Panc1 (cell line): ENCODE results near the gene UCP1. TPM values are rescaled to one million over a fixed set of nuclear protein-coding genes. Genes with fewer than 3 reads are reported as not detected.

Source experiments
- ATAC-seq: fragments of 200-7000 bp; cut with Tn5 transposase; 2 replicates; pipeline ENCODE4 v1.9.1; 2020; ENCODE audit warnings: mild to moderate bottlenecking, moderate library complexity
- BruUV-seq: library from RNA; stranded (reverse); fragments of 400-500 nt; replicated peaks from 2 replicates; lab custom pipeline; 2021; lab: Mats Ljungman, UMichigan
- CTCF ChIA-PET: fragments of 300-600 bp; sonication (Branson Sonifier 250); formaldehyde crosslinking; loops from one replicate; lab custom pipeline; 2022; ENCODE audit warnings: antibody characterized with exemption; lab: Charles Lee
- POLR2A ChIA-PET: fragments of 300-600 bp; sonication (Branson Sonifier 250); formaldehyde crosslinking; loops from one replicate; lab custom pipeline; 2022; ENCODE audit warnings: antibody characterized with exemption; lab: Charles Lee
- DNase-seq: peaks from one replicate; pipeline ENCODE4 v3.0.0-alpha.2; 2010; ENCODE audit warnings: low read depth, low spot score
- H3K27ac ChIP-seq: 2 replicates; pipeline ENCODE4 v1.5.1; 2011; ENCODE audit warnings: mild to moderate bottlenecking, low read length, inconsistent platforms
- H3K27me3 ChIP-seq: fragments of 200-500 bp; sonication (Bioruptor generic); 2 replicates; pipeline ENCODE4 v1.6.0; 2014; ENCODE audit warnings: low read length, inconsistent platforms; ENCODE audit not compliant: control insufficient read depth, insufficient read depth
- H3K36me3 ChIP-seq: fragments of 200-500 bp; sonication (Bioruptor generic); 2 replicates; pipeline ENCODE4 v1.5.1; 2014; ENCODE audit warnings: inconsistent platforms, mild to moderate bottlenecking, low read length, moderate library complexity; ENCODE audit not compliant: control insufficient read depth, insufficient read depth
- H3K4me1 ChIP-seq: 2 replicates; pipeline ENCODE4 v1.5.1; 2011; ENCODE audit warnings: inconsistent platforms, mild to moderate bottlenecking, low read length, moderate library complexity; ENCODE audit not compliant: control insufficient read depth, insufficient read depth
- H3K4me3 ChIP-seq, 2 experiments: 2 replicates each; pipeline ENCODE4 v1.5.1; 2011 to 2012; ENCODE audit warnings: low read depth in 2 of 2, low read length in 2 of 2, mild to moderate bottlenecking in 2 of 2, inconsistent platforms in 1 of 2, moderate library complexity in 1 of 2
- H3K9me3 ChIP-seq: fragments of 200-500 bp; sonication (Bioruptor generic); 2 replicates; pipeline ENCODE4 v1.5.1; 2014; ENCODE audit warnings: low read depth, mild to moderate bottlenecking, inconsistent platforms, low read length, moderate library complexity; ENCODE audit not compliant: control insufficient read depth, insufficient read depth
- POLR2AphosphoS5 ChIP-seq: IDR thresholded peaks from 2 replicates; pipeline ENCODE4 v1.6.1; 2012; ENCODE audit warnings: mild to moderate bottlenecking, low read depth, low read length, moderate library complexity
- SIN3A ChIP-seq: IDR thresholded peaks from 2 replicates; pipeline ENCODE4 v1.6.1; 2012; ENCODE audit warnings: low read depth, mild to moderate bottlenecking, low read length, moderate library complexity, borderline replicate concordance; ENCODE audit not compliant: insufficient read depth
- TCF7L2 ChIP-seq: IDR thresholded peaks from 2 replicates; pipeline ENCODE4 v1.6.1; 2011; ENCODE audit warnings: mild to moderate bottlenecking, low read depth, low read length, inconsistent platforms
- in situ Hi-C: cut with HindIII; loops from 2 replicates; pipeline ENCODE4 v1.10.0; 2016; ENCODE audit warnings: low sequenced_read_pairs, low pct_unique_long_range_greater_than_20kb
- intact Hi-C: fragments of 100-400 bp; cut with micrococcal nuclease; formaldehyde crosslinking; loops from one replicate; pipeline ENCODE4 v1.10.0; 2022; ENCODE audit not compliant: unreplicated experiment
- total RNA-seq: library from RNA; stranded (reverse); gene quantifications from one replicate; pipeline ENCODE4 v1.2.1, GENCODE V29; 2021; ENCODE audit not compliant: unreplicated experiment
- TF ChIP-seq, protein P1 (sequence below), 2 experiments: IDR thresholded peaks; 2 replicates each; pipeline ENCODE4 v1.6.1; 2011 to 2012; ENCODE audit warnings: low read depth in 2 of 2, control low read depth in 1 of 2, low read length in 1 of 2, mild to moderate bottlenecking in 1 of 2, moderate library complexity in 1 of 2; ENCODE audit not compliant: insufficient read depth in 1 of 2
- TF ChIP-seq, protein P2 (sequence below): fragments of 450-650 bp; IDR thresholded peaks from 2 replicates; pipeline ENCODE4 v1.5.1; 2017; ENCODE audit warnings: mild to moderate bottlenecking

UCP1 gene
- total RNA-seq, 1 experiment from 2014 or later: not detected

DNA sequence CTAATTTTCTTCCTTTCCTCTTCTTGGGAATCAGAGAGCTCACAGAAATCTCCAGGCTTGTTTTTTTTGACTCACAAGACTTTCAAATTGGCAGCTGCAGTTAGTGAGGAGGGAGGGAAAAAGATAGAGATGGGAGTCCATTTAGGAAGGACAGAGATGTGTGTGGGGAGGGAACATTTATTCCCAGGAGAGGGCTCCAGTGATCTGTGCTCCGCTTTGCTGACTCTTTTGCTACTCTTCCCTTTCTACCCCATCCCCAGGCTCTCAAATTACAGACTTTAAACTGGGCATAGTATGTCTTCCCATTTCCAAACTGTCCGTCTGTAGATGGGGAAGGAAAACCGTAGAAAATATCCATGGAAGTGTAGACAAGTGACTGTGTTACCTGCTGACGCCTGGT lies 39.1 kb upstream of the UCP1 start:
- no peak overlapping the region for H3K27ac ChIP-seq
- no peaks in the 10 kb centered on the region for H3K4me1 ChIP-seq
- ChIA-PET POLR2A (no interaction called here), CTCF (no interaction called here)
- no peaks in the 10 kb centered on the region for H3K9me3 ChIP-seq
- no peak overlapping the region for H3K4me3 ChIP-seq
- no TSS peak for BruUV-seq
- in situ Hi-C loops: no loop called here
- ATAC-seq (no peak), DNase-seq (no peak)
- H3K36me3 ChIP-seq: no peaks in the 10 kb centered on the region
- TF ChIP-seq, protein P1, sequence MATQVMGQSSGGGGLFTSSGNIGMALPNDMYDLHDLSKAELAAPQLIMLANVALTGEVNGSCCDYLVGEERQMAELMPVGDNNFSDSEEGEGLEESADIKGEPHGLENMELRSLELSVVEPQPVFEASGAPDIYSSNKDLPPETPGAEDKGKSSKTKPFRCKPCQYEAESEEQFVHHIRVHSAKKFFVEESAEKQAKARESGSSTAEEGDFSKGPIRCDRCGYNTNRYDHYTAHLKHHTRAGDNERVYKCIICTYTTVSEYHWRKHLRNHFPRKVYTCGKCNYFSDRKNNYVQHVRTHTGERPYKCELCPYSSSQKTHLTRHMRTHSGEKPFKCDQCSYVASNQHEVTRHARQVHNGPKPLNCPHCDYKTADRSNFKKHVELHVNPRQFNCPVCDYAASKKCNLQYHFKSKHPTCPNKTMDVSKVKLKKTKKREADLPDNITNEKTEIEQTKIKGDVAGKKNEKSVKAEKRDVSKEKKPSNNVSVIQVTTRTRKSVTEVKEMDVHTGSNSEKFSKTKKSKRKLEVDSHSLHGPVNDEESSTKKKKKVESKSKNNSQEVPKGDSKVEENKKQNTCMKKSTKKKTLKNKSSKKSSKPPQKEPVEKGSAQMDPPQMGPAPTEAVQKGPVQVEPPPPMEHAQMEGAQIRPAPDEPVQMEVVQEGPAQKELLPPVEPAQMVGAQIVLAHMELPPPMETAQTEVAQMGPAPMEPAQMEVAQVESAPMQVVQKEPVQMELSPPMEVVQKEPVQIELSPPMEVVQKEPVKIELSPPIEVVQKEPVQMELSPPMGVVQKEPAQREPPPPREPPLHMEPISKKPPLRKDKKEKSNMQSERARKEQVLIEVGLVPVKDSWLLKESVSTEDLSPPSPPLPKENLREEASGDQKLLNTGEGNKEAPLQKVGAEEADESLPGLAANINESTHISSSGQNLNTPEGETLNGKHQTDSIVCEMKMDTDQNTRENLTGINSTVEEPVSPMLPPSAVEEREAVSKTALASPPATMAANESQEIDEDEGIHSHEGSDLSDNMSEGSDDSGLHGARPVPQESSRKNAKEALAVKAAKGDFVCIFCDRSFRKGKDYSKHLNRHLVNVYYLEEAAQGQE (IDR thresholded peaks at IDR 0.05; ENCODE audit: insufficient read depth in 1 of 2, low read depth in 2 of 2, low read length in 1 of 2): no peak
- TF ChIP-seq, protein P2, sequence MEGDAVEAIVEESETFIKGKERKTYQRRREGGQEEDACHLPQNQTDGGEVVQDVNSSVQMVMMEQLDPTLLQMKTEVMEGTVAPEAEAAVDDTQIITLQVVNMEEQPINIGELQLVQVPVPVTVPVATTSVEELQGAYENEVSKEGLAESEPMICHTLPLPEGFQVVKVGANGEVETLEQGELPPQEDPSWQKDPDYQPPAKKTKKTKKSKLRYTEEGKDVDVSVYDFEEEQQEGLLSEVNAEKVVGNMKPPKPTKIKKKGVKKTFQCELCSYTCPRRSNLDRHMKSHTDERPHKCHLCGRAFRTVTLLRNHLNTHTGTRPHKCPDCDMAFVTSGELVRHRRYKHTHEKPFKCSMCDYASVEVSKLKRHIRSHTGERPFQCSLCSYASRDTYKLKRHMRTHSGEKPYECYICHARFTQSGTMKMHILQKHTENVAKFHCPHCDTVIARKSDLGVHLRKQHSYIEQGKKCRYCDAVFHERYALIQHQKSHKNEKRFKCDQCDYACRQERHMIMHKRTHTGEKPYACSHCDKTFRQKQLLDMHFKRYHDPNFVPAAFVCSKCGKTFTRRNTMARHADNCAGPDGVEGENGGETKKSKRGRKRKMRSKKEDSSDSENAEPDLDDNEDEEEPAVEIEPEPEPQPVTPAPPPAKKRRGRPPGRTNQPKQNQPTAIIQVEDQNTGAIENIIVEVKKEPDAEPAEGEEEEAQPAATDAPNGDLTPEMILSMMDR: no peak
- no peak for TF ChIP-seq SIN3A
- no peak for TF ChIP-seq TCF7L2
- TF ChIP-seq POLR2AphosphoS5: no peak
- no peaks in the 10 kb centered on the region for H3K27me3 ChIP-seq
- intact Hi-C loops: no loop called here

DNA sequence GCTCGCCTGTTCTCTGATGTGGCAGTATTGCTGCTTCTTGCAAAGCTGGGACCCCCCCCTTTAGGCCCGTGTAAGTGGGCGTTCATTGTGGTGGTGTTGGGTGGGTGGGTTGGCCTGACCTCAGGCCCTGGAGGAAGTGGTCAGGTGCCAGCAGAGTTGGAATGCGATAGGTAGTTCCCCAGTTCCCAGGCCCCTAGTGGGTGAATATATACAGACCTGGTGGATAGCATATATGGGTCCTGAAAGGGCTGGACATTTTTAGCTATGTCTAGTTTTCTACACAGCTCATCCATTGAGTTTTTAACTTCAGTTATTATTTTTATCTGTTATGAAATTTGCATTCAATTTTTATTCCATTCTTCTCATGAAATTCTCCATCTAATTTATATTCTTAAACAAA lies 35.8 kb upstream of the UCP1 start:
- intact Hi-C loops: no loop called here
- in situ Hi-C loops: no loop called here

More for the DNA sequence above, 35.8 kb upstream of the UCP1 start:
- no peaks in the 10 kb centered on the region for H3K27me3 ChIP-seq
- ChIA-PET CTCF (no interaction called here), POLR2A (no interaction called here)
- no peak overlapping the region for H3K27ac ChIP-seq
- H3K36me3 ChIP-seq: no peaks in the 10 kb centered on the region
- no peak overlapping the region for H3K4me3 ChIP-seq
- H3K9me3 ChIP-seq: no peaks in the 10 kb centered on the region
- DNase-seq: no peak
- no peak for ATAC-seq
- no peaks in the 10 kb centered on the region for H3K4me1 ChIP-seq
- TF ChIP-seq, protein P1 (IDR thresholded peaks at IDR 0.05; ENCODE audit: insufficient read depth in 1 of 2, low read depth in 2 of 2, low read length in 1 of 2): no peak
- TF ChIP-seq POLR2AphosphoS5 (no peak), SIN3A (no peak), TCF7L2 (no peak)
- TF ChIP-seq, protein P2: no peak
- BruUV-seq: no TSS peak
